ENCODE data around the gene DRGX.

DNA sequence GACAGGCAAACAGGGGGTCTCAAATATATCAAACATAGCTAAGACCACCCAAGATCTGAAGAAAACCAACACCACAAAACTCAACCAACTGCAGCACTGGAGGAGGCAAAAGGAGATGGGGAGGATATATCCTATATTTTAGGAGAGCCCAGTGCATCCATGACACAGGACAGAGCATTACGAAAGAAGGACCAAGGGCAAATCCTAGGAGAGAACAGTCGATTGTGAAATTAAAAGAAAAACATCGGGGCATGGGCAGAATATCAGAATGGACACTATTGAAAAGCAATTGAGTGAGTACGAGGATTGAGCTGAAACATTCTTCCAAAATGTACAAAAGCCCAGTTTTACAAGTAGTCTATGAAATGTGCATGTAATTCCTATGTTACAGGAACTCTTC, 48.5 kb upstream of the DRGX start:
- TF ChIP-seq, protein P1, sequence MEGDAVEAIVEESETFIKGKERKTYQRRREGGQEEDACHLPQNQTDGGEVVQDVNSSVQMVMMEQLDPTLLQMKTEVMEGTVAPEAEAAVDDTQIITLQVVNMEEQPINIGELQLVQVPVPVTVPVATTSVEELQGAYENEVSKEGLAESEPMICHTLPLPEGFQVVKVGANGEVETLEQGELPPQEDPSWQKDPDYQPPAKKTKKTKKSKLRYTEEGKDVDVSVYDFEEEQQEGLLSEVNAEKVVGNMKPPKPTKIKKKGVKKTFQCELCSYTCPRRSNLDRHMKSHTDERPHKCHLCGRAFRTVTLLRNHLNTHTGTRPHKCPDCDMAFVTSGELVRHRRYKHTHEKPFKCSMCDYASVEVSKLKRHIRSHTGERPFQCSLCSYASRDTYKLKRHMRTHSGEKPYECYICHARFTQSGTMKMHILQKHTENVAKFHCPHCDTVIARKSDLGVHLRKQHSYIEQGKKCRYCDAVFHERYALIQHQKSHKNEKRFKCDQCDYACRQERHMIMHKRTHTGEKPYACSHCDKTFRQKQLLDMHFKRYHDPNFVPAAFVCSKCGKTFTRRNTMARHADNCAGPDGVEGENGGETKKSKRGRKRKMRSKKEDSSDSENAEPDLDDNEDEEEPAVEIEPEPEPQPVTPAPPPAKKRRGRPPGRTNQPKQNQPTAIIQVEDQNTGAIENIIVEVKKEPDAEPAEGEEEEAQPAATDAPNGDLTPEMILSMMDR (IDR thresholded peaks at IDR 0.05), result no peak
- TF ChIP-seq POLR2A (IDR thresholded peaks at IDR 0.05), result no peak
